Osteoblast (primary cell): ENCODE results near the gene ZMIZ1. TPM values are rescaled to one million over a fixed set of nuclear protein-coding genes. Genes with fewer than 3 reads are reported as not detected.

Experiments used
- DNase-seq: peaks from one replicate; pipeline ENCODE4 v3.0.0; 2011; ENCODE audit warnings: low spot score, mixed read lengths; ENCODE audit not compliant: insufficient read length; ENCODE audit errors: missing footprints
- H2AFZ ChIP-seq: 2 replicates; pipeline ENCODE4 v1.6.0; 2011; ENCODE audit warnings: mild to moderate bottlenecking, low read length
- H3K27ac ChIP-seq: 2 replicates; pipeline ENCODE4 v1.5.1; 2011; ENCODE audit warnings: mild to moderate bottlenecking, low read depth, low read length, moderate library complexity
- H3K27me3 ChIP-seq: 2 replicates; pipeline ENCODE4 v1.6.0; 2012; ENCODE audit warnings: mild to moderate bottlenecking, control low read depth, inconsistent platforms, low read length, moderate library complexity; ENCODE audit not compliant: insufficient read depth
- H3K36me3 ChIP-seq: 2 replicates; pipeline ENCODE4 v1.5.1; 2011; ENCODE audit warnings: mild to moderate bottlenecking, low read length, control low read depth, moderate library complexity; ENCODE audit not compliant: insufficient read depth
- H3K4me1 ChIP-seq: 2 replicates; pipeline ENCODE4 v1.5.1; 2011; ENCODE audit warnings: mild to moderate bottlenecking, low read length, control low read depth, moderate library complexity; ENCODE audit not compliant: insufficient read depth
- H3K4me2 ChIP-seq: 2 replicates; pipeline ENCODE4 v1.6.0; 2011; ENCODE audit warnings: mild to moderate bottlenecking, low read length; ENCODE audit not compliant: insufficient read depth
- H3K4me3 ChIP-seq: fragments of 200-600 bp; sonication (generic); 3 replicates; pipeline ENCODE4 v1.5.1; 2012; ENCODE audit warnings: mild to moderate bottlenecking, low read length, inconsistent platforms; ENCODE audit not compliant: insufficient read depth
- H3K79me2 ChIP-seq: 2 replicates; pipeline ENCODE4 v1.6.0; 2012; ENCODE audit warnings: mild to moderate bottlenecking, low read length, control low read depth, inconsistent platforms; ENCODE audit not compliant: insufficient read depth
- H3K9me3 ChIP-seq: 2 replicates; pipeline ENCODE4 v1.5.1; 2011; ENCODE audit warnings: low read depth, low read length, control low read depth
- H4K20me1 ChIP-seq: 2 replicates; pipeline ENCODE4 v1.6.0; 2012; ENCODE audit warnings: mild to moderate bottlenecking, low read length, control low read depth; ENCODE audit not compliant: insufficient read depth
- total RNA-seq: library from RNA; depleted of rRNA; stranded (reverse); fragments of >200 nt; gene quantifications from 2 replicates; pipeline ENCODE4 v1.2.3, GENCODE V29; 2012
- TF ChIP-seq, protein P1 (sequence below): IDR thresholded peaks from 2 replicates; pipeline ENCODE4 v1.5.1; 2011; ENCODE audit warnings: mild to moderate bottlenecking, low read depth, low read length, moderate library complexity; ENCODE audit errors: extremely low read depth

ZMIZ1 gene
- total RNA-seq, 1 donor = 40.9 TPM

- Histone ChIP-seq H3K4me3 (no peak overlapping the region), H4K20me1 (peaks cover 63% of the 10 kb centered on the region), H3K9me3 (no peaks in the 10 kb centered on the region), H3K36me3 (peaks cover 70% of the 10 kb centered on the region), H3K79me2 (peaks cover 76% of the 10 kb centered on the region), H3K4me1 (peaks cover 10% of the 10 kb centered on the region), H3K27me3 (no peaks in the 10 kb centered on the region), H2AFZ (no peak overlapping the region), H3K4me2 (no peak overlapping the region), H3K27ac (no peak overlapping the region)
- TF ChIP-seq, protein P1, sequence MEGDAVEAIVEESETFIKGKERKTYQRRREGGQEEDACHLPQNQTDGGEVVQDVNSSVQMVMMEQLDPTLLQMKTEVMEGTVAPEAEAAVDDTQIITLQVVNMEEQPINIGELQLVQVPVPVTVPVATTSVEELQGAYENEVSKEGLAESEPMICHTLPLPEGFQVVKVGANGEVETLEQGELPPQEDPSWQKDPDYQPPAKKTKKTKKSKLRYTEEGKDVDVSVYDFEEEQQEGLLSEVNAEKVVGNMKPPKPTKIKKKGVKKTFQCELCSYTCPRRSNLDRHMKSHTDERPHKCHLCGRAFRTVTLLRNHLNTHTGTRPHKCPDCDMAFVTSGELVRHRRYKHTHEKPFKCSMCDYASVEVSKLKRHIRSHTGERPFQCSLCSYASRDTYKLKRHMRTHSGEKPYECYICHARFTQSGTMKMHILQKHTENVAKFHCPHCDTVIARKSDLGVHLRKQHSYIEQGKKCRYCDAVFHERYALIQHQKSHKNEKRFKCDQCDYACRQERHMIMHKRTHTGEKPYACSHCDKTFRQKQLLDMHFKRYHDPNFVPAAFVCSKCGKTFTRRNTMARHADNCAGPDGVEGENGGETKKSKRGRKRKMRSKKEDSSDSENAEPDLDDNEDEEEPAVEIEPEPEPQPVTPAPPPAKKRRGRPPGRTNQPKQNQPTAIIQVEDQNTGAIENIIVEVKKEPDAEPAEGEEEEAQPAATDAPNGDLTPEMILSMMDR = no peak
- no peak for DNase-seq
Measured at GRCh38 chr10:79170226-79170752, 101.5 kb downstream of the ZMIZ1 start.

- no peak overlapping the region for H2AFZ ChIP-seq
- no peak overlapping the region for H3K4me2 ChIP-seq
- H3K79me2 ChIP-seq = peaks cover 72% of the 10 kb centered on the region
- no peak for DNase-seq
- TF ChIP-seq, protein P1 = no peak
- H3K27ac ChIP-seq = no peak overlapping the region
- H3K4me1 ChIP-seq = peaks cover 14% of the 10 kb centered on the region
- H3K9me3 ChIP-seq = no peaks in the 10 kb centered on the region
- H3K27me3 ChIP-seq = no peaks in the 10 kb centered on the region
- H3K4me3 ChIP-seq = no peak overlapping the region
- H4K20me1 ChIP-seq = peaks cover 63% of the 10 kb centered on the region
- peaks cover 70% of the 10 kb centered on the region for H3K36me3 ChIP-seq
Measured at GRCh38 chr10:79170993-79171392, 102.2 kb downstream of the ZMIZ1 start.

- Histone ChIP-seq H3K4me3 (no peak overlapping the region), H3K4me2 (no peak overlapping the region), H3K27ac (no peak overlapping the region), H2AFZ (no peak overlapping the region), H3K27me3 (no peaks in the 10 kb centered on the region), H3K79me2 (peaks cover 68% of the 10 kb centered on the region), H4K20me1 (peaks cover 59% of the 10 kb centered on the region), H3K9me3 (no peaks in the 10 kb centered on the region), H3K4me1 (peaks cover 18% of the 10 kb centered on the region), H3K36me3 (peaks cover 69% of the 10 kb centered on the region)
- no peak for DNase-seq
- TF ChIP-seq, protein P1 = no peak
Measured at GRCh38 chr10:79171504-79171903, 102.7 kb downstream of the ZMIZ1 start.

- peaks cover 57% of the 10 kb centered on the region for H3K36me3 ChIP-seq
- no peaks in the 10 kb centered on the region for H3K9me3 ChIP-seq
- TF ChIP-seq, protein P1 = no peak
- no peak overlapping the region for H3K4me3 ChIP-seq
- DNase-seq = no peak
- H3K4me2 ChIP-seq = no peak overlapping the region
- H3K79me2 ChIP-seq = peaks cover 62% of the 10 kb centered on the region
- H3K27ac ChIP-seq = no peak overlapping the region
- H3K4me1 ChIP-seq = peaks cover 30% of the 10 kb centered on the region
- peaks cover 47% of the 10 kb centered on the region for H4K20me1 ChIP-seq
- H2AFZ ChIP-seq = no peak overlapping the region
- no peaks in the 10 kb centered on the region for H3K27me3 ChIP-seq
Measured at GRCh38 chr10:79172881-79173280, 104.1 kb downstream of the ZMIZ1 start.
